GM21576 (cell line): Measurements from ENCODE around the gene JMJD8.

ENCODE experiments used
- ATAC-seq: cut with Tn5 transposase; IDR thresholded peaks from one replicate; pipeline ENCODE4 v1.9.1; 2021; ENCODE audit warnings: mild to moderate bottlenecking, moderate library complexity; ENCODE audit not compliant: unreplicated experiment

Gene JMJD8

GRCh38 chr16:678209-678857, 5.8 kb downstream of the JMJD8 start:
- no peak for ATAC-seq

GRCh38 chr16:677316-678190, 6.6 kb downstream of the JMJD8 start:
- ATAC-seq, result no peak

GRCh38 chr16:676913-677312, 7.2 kb downstream of the JMJD8 start:
- no peak for ATAC-seq

- no peak for ATAC-seq
Observed at GRCh38 chr16:676565-676902, 7.6 kb downstream of the JMJD8 start.

- ATAC-seq, result no peak
Observed at GRCh38 chr16:675884-676564, 8.1 kb downstream of the JMJD8 start.

- no peak for ATAC-seq
Observed at GRCh38 chr16:674968-675883, 8.9 kb downstream of the JMJD8 start, which contains the start of gene RHBDL1. TSS of gene RHBDL1 (plus strand) at chr16:675671. CDS start at chr16:675791, 120 bp downstream.

- no peak for ATAC-seq
Observed at GRCh38 chr16:674214-674881, 9.8 kb downstream of the JMJD8 start.

- no peak for ATAC-seq
Observed at GRCh38 chr16:673399-673991, 10.6 kb downstream of the JMJD8 start.

GRCh38 chr16:672851-673250, 11.3 kb downstream of the JMJD8 start:
- no peak for ATAC-seq

GRCh38 chr16:672371-672770, 11.8 kb downstream of the JMJD8 start:
- ATAC-seq, result no peak

- no peak for ATAC-seq
Observed at GRCh38 chr16:671353-672131, 12.6 kb downstream of the JMJD8 start.

- no peak for ATAC-seq
Observed at GRCh38 chr16:670485-671352, 13.4 kb downstream of the JMJD8 start.

GRCh38 chr16:669666-670065, 14.5 kb downstream of the JMJD8 start:
- ATAC-seq, result no peak

GRCh38 chr16:668519-669171, 15.5 kb downstream of the JMJD8 start:
- ATAC-seq, result no peak

GRCh38 chr16:667780-668518, 16.2 kb downstream of the JMJD8 start, which contains the start of gene RHOT2:
TSS of gene RHOT2 (plus strand) at chr16:668132. CDS start at chr16:668200, 68 bp downstream.
- peak; percentile 66 for ATAC-seq

- ATAC-seq, result no peak
Observed at GRCh38 chr16:667113-667779, 16.9 kb downstream of the JMJD8 start.
